PC-9 (cell line): ENCODE results near the gene ARL8B. TPM values are rescaled to one million over a fixed set of nuclear protein-coding genes. Genes with fewer than 3 reads are reported as not detected.
"Not testable (repeated sequence)": the region's sequence is repeated elsewhere in the genome, so short reads cannot be mapped to it uniquely, and the experiment has no call there.

Experiments
- BruUV-seq: library from RNA; stranded (reverse); fragments of 400-500 nt; replicated peaks from 2 replicates; lab custom pipeline; 2021; lab: Mats Ljungman, UMichigan
- CTCF ChIA-PET: fragments of 300-600 bp; sonication (Branson Sonifier 250); formaldehyde crosslinking; loops from one replicate; lab custom pipeline; 2022; ENCODE audit warnings: antibody characterized with exemption; lab: Charles Lee
- POLR2A ChIA-PET: fragments of 300-600 bp; sonication (Branson Sonifier 250); formaldehyde crosslinking; loops from one replicate; lab custom pipeline; 2022; ENCODE audit warnings: antibody characterized with exemption; ENCODE audit not compliant: unreplicated experiment; lab: Charles Lee
- DNase-seq, 2 experiments: peaks; one replicate each; pipeline versions ENCODE4 v3.0.0 to v3.0.0-alpha.2; 2015 to 2022; ENCODE audit warnings: mixed read lengths in 1 of 2
- H2AFZ ChIP-seq: fragments of 200-600 bp; sonication (generic); 2 replicates; pipeline ENCODE4 v1.8.1; 2017; ENCODE audit warnings: antibody characterized with exemption
- H3F3A ChIP-seq: fragments of 200-600 bp; sonication (generic); 2 replicates; pipeline ENCODE4 v1.8.1; 2017; ENCODE audit warnings: antibody characterized with exemption, mild to moderate bottlenecking, low read depth; ENCODE audit not compliant: insufficient read depth
- H3K27ac ChIP-seq: fragments of 200-600 bp; sonication (generic); 2 replicates; pipeline ENCODE4 v1.6.1; 2016; ENCODE audit warnings: mixed run types
- H3K27me3 ChIP-seq: fragments of 200-600 bp; sonication (generic); 2 replicates; pipeline ENCODE4 v1.6.1; 2016; ENCODE audit warnings: low read depth, mixed run types; ENCODE audit not compliant: insufficient read depth
- H3K36me3 ChIP-seq: fragments of 200-600 bp; sonication (generic); 2 replicates; pipeline ENCODE4 v1.6.1; 2016; ENCODE audit warnings: low read depth, mixed run types
- H3K4me1 ChIP-seq: fragments of 200-600 bp; sonication (generic); replicated peaks from 2 replicates; pipeline ENCODE4 v1.6.1; 2016; ENCODE audit warnings: mixed run types; ENCODE audit not compliant: insufficient read depth
- H3K4me2 ChIP-seq: fragments of 200-600 bp; sonication (generic); 2 replicates; pipeline ENCODE4 v1.6.1; 2017; ENCODE audit warnings: mixed run types
- H3K4me3 ChIP-seq: fragments of 200-600 bp; sonication (generic); 2 replicates; pipeline ENCODE4 v1.6.1; 2016; ENCODE audit warnings: mixed run types
- H3K79me2 ChIP-seq: fragments of 200-600 bp; sonication (generic); 2 replicates; pipeline ENCODE4 v1.6.1; 2017; ENCODE audit warnings: low read depth, mixed run types
- H3K9me2 ChIP-seq: fragments of 200-600 bp; sonication (generic); 2 replicates; pipeline ENCODE4 v1.8.1; 2017; ENCODE audit warnings: mild to moderate bottlenecking; ENCODE audit not compliant: insufficient read depth
- H3K9me3 ChIP-seq: fragments of 200-600 bp; sonication (generic); 2 replicates; pipeline ENCODE4 v1.8.1; 2016; ENCODE audit warnings: low read depth; ENCODE audit not compliant: insufficient read depth
- H4K20me1 ChIP-seq: fragments of 200-600 bp; sonication (generic); 2 replicates; pipeline ENCODE4 v1.8.1; 2017; ENCODE audit not compliant: insufficient read depth
- EZH2 ChIP-seq: fragments of 200-600 bp; sonication (generic); IDR thresholded peaks from 2 replicates; pipeline ENCODE4 v1.8.0; 2017; ENCODE audit warnings: antibody characterized with exemption, low read depth
- intact Hi-C: fragments of 100-400 bp; cut with micrococcal nuclease; formaldehyde crosslinking; loops from one replicate; pipeline ENCODE4 v1.10.0; 2022; ENCODE audit not compliant: unreplicated experiment
- total RNA-seq: library from RNA; stranded (reverse); gene quantifications from 2 replicates; pipeline ENCODE4 v1.2.3, GENCODE V29; 2021
- TF ChIP-seq, protein P1 (sequence below): fragments of 200-600 bp; sonication (generic); conservative IDR thresholded peaks from 2 replicates; pipeline ENCODE4 v1.6.1; 2017; ENCODE audit warnings: mixed run types, antibody characterized with exemption, mild to moderate bottlenecking, moderate library complexity

Gene ARL8B
- total RNA-seq, 1 experiment from 2014 or later = 45.4 TPM

DNA sequence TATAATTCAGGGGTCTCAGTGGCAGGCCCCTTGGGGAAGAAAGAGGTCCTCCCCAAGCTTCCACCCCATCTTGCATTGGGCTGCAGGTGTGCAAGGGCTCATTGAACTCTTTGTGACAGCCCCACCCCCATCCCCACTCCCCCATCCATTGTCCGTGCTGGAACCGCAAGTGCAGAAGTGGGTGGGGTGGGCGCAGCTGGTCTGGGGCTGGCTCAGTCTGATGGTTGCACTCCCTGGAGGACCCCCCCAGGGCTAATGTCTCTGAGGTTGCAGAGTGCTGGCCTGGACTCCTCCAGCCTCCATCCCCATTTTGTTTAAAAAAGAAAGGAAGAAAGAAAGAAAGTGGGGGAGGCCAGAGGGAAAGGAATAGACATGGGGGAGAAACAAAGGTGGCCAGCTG, 42.3 kb upstream of the ARL8B start:
- H3K79me2 ChIP-seq = no peaks in the 10 kb centered on the region
- ChIA-PET POLR2A (no interaction called here), CTCF (no interaction called here)
- no peak for DNase-seq
- no peak overlapping the region for H3K27ac ChIP-seq
- H3K9me2 ChIP-seq = no peaks in the 10 kb centered on the region
- H4K20me1 ChIP-seq = no peaks in the 10 kb centered on the region
- no peak for TF ChIP-seq EZH2
- TF ChIP-seq, protein P1, sequence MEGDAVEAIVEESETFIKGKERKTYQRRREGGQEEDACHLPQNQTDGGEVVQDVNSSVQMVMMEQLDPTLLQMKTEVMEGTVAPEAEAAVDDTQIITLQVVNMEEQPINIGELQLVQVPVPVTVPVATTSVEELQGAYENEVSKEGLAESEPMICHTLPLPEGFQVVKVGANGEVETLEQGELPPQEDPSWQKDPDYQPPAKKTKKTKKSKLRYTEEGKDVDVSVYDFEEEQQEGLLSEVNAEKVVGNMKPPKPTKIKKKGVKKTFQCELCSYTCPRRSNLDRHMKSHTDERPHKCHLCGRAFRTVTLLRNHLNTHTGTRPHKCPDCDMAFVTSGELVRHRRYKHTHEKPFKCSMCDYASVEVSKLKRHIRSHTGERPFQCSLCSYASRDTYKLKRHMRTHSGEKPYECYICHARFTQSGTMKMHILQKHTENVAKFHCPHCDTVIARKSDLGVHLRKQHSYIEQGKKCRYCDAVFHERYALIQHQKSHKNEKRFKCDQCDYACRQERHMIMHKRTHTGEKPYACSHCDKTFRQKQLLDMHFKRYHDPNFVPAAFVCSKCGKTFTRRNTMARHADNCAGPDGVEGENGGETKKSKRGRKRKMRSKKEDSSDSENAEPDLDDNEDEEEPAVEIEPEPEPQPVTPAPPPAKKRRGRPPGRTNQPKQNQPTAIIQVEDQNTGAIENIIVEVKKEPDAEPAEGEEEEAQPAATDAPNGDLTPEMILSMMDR = no peak
- BruUV-seq = no TSS peak
- H3K27me3 ChIP-seq = no peaks in the 10 kb centered on the region
- H2AFZ ChIP-seq = no peak overlapping the region
- intact Hi-C loops = no loop called here
- no peaks in the 10 kb centered on the region for H3K36me3 ChIP-seq
- no peak overlapping the region for H3K4me3 ChIP-seq
- no peaks in the 10 kb centered on the region for H3K9me3 ChIP-seq
- no peak overlapping the region for H3K4me2 ChIP-seq
- H3F3A ChIP-seq = no peaks in the 10 kb centered on the region
- H3K4me1 ChIP-seq = no peaks in the 10 kb centered on the region

DNA sequence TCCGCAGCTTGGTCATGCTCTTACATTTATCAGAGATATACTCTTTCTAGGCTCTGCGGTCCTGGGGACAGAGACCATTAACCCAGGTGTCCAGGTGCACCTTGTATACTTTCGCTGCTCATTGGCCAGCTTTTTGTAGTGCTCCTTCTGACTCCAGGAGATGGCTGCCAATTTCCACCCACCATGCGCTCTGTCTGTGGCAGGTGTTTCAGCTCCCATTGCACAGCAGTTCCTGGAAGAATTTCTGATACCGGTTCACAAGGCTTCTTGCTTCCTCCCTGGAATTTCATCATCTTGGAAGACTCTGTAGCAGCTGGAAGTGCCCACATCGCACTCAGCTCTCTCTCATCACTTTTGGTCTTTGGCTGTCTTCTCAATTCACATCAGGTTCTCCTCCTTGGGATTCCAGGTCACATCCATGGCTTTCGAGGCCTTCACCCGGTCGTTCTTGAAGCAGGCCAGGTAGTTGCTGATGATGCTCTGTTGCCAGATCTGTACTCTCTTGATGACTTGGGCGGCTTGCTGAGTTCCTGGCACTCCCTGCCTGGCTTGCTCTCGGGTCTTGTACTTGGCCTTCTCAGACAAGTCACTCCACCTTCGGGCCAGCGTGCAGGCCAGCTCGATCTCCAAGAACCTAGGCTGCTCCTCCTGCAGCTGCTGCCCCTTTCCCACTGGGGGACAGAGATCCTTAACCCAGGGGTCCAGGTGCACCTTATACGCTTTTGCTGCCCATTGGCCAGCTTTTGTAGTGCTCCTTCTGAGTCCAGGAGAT, 41.1 kb upstream of the ARL8B start:
- H3K4me2 ChIP-seq = no peak overlapping the region
- no peak overlapping the region for H2AFZ ChIP-seq
- DNase-seq = no peak
- no peaks in the 10 kb centered on the region for H3F3A ChIP-seq
- ChIA-PET POLR2A (no interaction called here), CTCF (no interaction called here)
- no peak for TF ChIP-seq EZH2
- TF ChIP-seq, protein P1 = no peak
- no peaks in the 10 kb centered on the region for H3K9me3 ChIP-seq
- H3K27ac ChIP-seq = no peak overlapping the region
- H3K79me2 ChIP-seq = no peaks in the 10 kb centered on the region
- no peaks in the 10 kb centered on the region for H3K36me3 ChIP-seq
- H3K27me3 ChIP-seq = no peaks in the 10 kb centered on the region
- H4K20me1 ChIP-seq = no peaks in the 10 kb centered on the region
- no peaks in the 10 kb centered on the region for H3K9me2 ChIP-seq
- no TSS peak for BruUV-seq
- intact Hi-C loops = no loop called here
- H3K4me1 ChIP-seq = no peaks in the 10 kb centered on the region
- H3K4me3 ChIP-seq = no peak overlapping the region

DNA sequence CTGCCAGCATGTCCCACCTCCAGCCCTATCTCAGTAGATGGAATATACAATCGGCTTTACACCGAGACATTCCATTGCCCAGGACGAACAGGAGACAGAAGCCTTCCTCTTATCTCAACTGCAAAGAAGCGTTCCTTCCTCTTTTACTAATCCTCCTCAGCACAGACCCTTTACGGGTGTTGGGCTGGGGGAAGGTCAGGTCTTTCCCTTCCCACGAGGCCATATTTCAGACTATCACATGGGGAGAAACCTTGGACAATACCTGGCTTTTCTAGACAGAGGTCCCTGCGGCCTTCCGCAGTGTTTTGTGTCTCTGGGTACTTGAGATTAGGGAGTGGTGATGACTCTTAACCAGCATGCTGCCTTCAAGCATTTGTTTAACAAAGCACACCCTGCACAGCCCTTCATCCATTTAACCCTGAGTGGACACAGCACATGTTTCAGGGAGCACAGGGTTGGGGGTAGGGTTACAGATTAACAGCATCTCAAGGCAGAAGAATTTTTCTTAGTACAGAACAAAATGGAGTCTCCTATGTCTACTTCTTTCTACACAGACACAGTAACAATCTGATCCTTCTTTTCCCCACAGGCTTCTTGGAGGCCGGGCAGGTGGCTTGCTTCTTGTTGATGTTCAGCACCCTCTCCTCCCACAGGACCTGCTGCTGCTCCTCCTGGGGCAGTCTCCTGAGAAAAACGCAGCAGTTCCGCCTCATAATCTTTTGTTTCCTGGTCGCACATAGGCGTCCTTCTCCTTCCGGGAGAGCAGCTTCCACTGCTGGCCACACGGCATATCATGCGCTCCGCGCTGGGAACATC, 39.9 kb upstream of the ARL8B start:
- H4K20me1 ChIP-seq, H3F3A ChIP-seq, H3K9me2 ChIP-seq, H2AFZ ChIP-seq, H3K27me3 ChIP-seq, BruUV-seq, H3K4me1 ChIP-seq, H3K9me3 ChIP-seq, H3K79me2 ChIP-seq, POLR2A ChIA-PET, H3K4me3 ChIP-seq, CTCF ChIA-PET, H3K27ac ChIP-seq, intact Hi-C loops, H3K36me3 ChIP-seq, DNase-seq, H3K4me2 ChIP-seq: not testable (repeated sequence)
